Middle frontal gyrus (tissue), 1 donor: ENCODE data around the gene KRTAP19-4.
"Not testable (repeated sequence)": the region's sequence is repeated elsewhere in the genome, so short reads cannot be mapped to it uniquely, and the experiment has no call there.

Source experiments
- DNase-seq: peaks from one replicate; pipeline ENCODE4 v3.0.0-alpha.2; 2015; ENCODE audit warnings: low spot score; ENCODE audit errors: extremely low spot score

Gene KRTAP19-4, protein sequence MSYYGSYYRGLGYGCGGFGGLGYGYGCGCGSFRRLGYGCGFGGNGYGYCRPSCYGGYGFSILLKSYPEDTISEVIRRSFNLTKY

DNA sequence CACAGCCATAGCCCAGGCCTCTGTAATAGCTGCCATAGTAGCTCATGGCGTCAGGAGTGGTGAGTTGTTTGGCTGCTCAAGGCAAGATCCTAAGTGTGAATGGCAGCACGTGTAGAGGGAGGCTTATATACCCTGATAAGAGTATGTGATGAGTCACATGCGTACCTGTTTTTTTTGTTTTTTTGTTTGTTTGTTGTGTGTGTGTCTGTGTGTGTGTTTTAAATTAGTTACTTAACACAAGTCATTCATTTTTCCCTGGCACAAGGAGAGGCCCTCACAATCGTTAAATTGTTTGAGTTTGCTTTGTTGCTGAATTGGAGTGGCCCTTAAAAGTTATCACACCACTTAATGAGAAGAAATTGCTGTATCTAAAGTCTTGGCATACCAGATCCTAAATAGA lies at the start of gene KRTAP19-4:
Gene KRTAP19-4, minus strand, starts transcription at position 101 of the 400 bp plus-strand sequence. Its CDS starts 55 bp downstream, at position 46.
- DNase-seq = no peak

DNA sequence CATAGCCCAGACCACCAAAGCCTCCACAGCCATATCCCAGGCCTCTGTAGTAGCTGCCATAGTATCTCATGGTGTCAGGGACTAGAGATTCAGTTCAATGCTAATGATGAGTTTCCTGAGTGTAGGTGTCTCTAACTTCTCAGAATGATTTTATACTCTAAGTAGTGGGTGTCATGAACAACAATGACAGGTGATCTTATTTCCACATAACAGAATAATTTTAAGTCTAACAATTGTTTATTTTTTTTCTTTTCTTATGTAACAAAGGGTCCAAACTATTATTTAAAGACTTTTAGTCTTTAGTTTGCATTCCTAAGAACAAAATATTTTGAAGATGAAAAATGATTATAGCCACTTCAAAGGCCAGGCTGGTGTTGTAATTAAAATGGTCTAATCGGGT lies 44.8 kb upstream of the KRTAP19-4 start, which contains the start of gene KRTAP19-6:
Gene KRTAP19-6, minus strand, starts transcription at position 101 of the 400 bp plus-strand sequence. Its CDS starts 31 bp downstream, at position 70.
- DNase-seq = no peak

DNA sequence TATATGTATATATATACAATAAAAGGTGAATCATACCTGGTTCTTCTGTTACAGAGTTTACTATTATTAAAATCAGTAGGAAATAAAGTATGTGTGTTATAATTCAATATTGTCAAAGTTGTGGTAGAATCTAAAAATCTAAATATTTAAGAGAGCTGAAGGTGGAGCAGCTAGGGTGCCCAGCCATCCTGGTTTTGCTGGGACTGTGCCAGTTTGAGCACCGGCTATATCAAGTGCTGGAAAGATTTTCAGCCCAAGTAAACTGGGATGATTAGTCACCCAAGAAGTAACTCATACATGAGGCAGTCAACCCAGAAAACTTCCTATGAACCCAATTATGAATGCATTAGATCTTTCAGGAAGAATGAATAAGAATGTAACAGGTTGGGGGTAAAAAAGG lies 21.9 kb upstream of the KRTAP19-4 start:
- DNase-seq = no peak

DNA sequence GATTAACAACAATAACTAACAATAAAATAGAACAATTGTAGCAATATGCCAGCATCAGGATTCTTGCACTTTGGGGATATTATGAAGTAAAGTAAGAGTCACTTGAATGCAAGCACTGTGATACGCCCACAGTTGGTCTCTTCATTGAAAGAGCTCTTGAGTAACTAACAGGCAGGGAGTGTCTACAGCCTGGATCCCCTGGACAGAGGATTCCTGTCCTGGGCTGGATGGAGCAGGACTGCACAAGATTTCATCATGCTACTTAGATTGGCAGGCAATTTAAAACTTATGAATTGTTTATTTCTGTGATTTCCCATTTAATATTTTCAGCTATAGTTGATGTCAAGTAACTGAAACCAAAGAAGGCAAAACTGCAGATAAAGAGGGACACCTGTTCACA lies 18.7 kb upstream of the KRTAP19-4 start:
- no peak for DNase-seq

DNA sequence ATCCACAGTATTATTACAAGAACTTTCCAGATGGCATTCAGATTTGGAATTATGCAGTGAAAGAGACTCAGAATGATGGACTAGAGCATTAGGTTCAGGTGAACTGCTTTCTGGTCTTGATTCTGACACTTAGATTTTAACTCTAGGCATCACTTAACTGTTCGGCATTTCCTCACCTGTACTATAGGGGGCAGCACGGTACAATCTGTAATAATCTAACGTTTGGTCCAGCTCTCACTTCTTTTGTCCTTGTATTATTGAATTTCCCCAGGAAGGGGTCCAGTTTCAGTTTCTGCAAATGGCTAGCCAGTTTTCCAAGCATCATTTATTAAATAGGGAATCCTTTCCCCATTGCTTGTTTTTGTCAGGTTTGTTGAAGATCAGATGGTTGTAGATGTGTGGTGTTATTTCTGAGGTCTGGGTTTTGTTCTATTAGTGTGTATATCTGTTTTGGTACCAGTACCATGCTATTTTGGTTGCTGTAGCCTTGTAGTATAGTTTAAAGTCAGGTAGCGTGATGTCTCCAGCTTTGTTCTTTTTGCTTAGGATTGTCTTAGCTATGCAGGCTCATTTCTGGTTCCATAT lies 8.7 kb upstream of the KRTAP19-4 start:
- DNase-seq = not testable (repeated sequence)

DNA sequence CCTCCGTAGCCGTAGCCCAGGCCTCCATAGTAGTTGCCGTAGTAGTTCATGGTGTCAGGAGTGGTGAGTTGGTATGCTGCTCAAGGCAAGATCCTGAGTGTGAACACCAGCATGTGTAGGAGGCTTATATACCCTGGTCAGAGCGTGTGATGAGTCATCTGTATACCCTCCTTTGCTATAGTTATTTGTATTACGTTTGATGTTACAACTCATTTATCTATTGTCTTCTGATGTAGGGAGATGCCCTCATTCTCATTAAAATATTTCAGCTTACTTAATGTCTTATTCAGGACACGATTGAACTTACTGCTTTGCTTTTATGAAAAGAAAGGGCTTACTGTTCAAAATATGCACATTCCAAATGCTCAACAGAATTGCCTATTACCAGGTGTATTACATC lies 5.1 kb upstream of the KRTAP19-4 start, which contains the start of gene KRTAP19-5:
Gene KRTAP19-5, minus strand, starts transcription at position 101 of the 400 bp plus-strand sequence. Its CDS starts 51 bp downstream, at position 50.
- DNase-seq = no peak

DNA sequence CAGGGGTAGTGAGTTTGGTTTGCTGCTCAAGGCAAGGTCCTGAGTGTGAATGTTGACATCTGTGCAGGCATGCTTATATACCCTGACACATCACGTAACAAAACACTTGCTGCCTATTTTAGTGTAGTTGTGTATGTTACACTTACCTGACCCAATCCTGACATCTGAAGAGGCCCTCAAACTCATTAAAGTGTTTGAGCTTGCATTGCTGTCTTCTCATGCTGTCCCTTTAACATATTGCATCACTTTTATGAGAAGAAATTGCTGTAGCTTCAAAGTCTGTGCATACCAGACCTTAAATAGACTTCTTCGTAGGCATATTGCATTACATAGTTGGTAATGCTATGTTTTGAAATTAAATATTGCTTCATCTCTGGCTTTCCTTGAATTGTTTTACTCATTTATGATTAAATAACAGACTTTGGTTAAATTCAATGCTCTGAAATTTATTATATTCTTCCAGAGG lies 5.0 kb downstream of the KRTAP19-4 start, which contains the start of gene KRTAP19-3:
Gene KRTAP19-3, minus strand, starts transcription at position 51 of the 466 bp plus-strand sequence. CDS start 56 bp downstream, outside the sequence.
- no peak for DNase-seq

DNA sequence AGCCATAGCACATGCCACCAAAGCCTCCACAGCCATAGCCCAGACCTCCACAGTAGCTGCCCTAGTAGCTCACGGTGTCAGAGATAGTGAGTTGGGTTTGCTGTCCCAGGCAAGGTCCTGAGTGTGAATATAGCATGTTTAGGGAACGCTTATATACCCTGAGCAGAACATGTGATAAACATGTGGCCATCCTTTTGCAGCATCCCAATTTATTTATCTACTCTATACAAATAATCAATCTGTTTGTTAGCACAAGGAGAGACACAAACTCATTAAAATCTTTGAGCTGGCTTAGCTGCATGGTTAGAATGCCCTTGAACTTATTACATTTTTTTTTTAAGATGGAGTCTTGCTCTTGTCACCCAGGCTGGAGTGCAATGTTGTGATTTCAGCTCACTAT lies 9.6 kb downstream of the KRTAP19-4 start, which contains the start of gene KRTAP19-2:
Gene KRTAP19-2, minus strand, starts transcription at position 101 of the 400 bp plus-strand sequence. Its CDS starts 88 bp downstream, at position 13.
- DNase-seq = no peak

DNA sequence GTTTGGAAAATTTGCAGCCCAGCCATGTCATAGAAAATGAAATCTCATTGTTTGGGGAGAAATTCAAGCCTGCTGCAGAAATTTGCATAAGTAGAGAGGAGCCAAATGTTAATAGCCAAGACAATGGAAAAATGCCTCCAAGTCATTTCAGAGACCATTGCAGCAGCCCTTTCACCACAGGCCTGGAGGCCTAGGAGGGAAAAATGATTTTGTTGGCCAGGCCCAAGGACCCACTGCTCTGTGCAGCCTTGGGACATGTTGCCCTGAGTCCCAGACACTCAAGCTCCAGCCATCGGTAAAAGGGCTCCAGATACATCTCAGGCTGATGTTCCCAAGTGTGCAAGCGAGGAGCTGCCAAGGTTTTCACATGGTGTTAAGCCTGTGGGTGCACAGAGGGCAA lies 10.8 kb downstream of the KRTAP19-4 start:
- DNase-seq = no peak

DNA sequence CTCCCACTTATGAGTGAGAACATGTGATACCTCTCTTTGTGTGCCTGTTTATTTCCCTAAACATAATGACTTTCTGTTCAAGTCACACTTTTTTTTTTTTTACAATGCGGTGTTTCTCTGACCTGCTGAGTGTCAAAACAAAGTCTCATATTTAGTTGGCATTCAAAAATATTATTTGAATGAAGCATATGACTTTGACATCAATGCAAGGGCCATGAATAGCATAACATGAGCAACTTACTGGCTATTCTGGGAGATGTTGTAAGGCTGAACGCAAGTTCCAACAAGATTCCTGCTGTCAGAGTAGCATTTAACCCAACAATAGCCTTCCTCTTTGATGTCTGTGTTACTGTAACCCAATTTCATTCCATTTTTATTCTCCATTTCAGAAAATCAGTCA lies 14.8 kb downstream of the KRTAP19-4 start:
- DNase-seq = no peak

DNA sequence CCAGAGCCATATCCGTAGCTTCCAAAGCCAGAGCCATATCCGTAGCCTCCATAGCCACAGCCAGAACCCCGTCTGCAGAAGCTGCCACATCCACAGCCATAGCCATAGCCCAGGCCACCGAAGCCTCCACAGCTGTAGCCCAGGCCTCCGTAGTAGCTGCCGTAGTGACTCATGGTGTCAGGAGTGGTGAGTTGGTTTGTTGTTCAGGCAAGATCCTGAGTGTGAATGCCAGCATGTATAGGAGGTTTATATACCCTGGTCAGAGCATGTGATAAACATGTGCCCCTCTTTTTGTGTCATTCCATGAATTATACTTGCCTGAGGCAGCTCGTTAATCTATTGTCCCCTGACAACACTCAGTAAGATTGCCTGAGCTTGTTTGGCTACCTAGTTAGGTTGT lies 16.8 kb downstream of the KRTAP19-4 start, which contains the start of gene KRTAP19-1:
Gene KRTAP19-1, minus strand, starts transcription at position 223 of the 400 bp plus-strand sequence. Its CDS starts 50 bp downstream, at position 173.
- no peak for DNase-seq

DNA sequence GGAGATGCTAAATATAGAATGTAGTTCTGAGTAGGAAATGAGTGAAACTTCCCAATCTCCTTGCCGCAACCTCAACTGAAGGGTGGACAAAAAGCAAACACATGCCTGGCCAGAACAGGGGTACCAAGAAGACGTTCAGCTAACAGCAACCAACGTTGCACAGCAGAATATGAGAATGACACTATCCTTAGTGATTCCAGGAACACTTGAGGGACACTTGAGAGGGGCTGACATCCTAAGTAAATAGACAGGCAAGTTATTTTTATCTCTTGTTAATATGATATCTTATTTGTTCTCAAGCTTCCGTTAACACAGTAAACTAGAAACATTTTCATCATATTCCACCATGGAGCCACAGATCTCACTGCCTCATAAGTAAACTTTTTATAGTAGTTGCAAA lies 17.7 kb downstream of the KRTAP19-4 start:
- no peak for DNase-seq

DNA sequence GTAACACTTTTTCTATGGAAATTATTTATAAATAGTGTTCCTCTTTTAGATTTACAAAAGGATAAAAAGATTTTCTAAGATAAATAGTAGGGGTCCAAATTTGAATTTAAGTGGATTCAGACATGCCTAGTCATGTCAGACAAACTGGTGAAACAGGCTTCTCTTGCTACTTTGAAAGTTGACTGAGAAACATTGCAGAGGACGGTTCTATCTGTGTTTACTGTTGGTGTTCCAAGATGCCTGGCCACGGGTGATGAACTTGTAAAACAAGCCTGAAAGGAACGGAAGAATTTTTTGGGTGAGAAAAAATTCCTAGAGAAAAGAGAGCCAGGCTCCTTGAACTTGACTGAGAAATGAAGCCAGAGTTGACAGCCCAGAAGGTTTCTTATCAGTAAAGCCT lies 19.0 kb downstream of the KRTAP19-4 start:
- no peak for DNase-seq

DNA sequence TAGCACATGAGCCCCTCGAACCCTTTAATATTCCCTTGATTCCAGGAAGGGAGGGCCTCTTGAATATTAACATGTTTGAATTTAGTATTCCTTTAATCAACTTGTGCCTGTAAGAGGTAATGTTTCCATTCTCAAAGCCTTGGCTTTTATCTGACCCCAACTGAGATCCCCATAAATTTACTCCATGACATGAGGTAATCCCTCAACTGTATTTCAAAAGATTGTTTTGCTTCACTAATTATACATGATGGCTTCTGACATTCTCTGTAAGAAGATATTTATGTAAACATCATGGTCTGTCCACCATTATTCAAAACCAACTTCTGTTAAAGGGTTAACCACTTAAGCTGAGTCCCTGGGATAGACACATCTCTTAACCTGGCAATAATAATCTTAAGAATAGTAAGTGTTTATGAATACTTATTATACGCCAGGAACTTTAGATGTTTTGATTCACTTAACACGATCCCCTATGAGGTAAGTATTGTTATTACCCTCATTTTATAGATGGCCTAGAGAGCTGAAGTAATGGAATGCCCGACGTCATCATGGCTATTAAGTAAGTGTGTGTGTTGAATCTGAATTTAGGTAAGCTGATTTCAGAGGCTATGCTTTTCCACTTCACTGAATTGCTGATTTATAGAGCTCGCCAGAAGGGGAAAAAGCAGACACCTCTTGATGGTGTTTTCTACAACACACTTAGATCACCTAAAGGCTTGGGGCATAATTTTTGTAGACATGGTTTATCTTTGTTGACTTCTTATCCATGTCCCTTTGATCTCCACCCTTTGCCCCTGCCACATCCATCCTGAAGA lies 27.9 kb downstream of the KRTAP19-4 start:
- no peak for DNase-seq

DNA sequence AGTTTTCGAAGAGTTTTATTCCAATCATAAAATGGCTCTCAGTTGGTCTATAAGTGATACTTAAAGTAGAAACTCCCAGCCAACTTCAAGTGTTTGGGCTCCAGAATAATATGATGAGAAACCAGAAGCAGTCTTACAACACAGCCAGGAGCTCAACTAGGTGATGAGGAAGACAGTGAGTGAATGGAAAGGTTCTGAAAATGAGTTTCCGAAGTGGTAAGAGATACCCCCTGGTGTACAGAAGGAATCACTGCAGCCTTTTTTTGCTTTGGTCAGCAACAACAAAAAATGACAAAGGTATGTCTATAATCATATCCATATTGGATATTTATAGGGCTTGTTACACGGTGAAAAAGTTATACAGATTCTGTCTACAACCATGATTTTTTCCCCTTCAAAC lies 33.3 kb downstream of the KRTAP19-4 start:
- no peak for DNase-seq

DNA sequence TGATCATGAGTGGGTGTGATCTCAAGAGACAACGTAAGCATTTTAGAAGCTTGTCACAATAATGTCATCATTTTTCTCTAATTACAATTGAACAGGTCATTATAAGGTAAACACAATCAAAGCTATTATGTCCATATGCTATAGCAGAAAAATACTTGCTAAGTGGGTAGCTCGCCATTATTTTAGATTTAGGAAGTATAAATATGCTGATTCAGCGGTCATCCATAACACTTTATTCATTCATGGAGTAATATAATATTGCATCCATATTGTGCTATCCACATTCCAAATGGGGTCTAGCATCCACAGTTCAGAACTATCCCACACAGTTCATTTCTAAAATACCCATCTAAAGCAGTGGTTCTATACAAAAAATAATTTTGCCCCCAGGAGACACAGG lies 48.5 kb downstream of the KRTAP19-4 start:
- no peak for DNase-seq

DNA sequence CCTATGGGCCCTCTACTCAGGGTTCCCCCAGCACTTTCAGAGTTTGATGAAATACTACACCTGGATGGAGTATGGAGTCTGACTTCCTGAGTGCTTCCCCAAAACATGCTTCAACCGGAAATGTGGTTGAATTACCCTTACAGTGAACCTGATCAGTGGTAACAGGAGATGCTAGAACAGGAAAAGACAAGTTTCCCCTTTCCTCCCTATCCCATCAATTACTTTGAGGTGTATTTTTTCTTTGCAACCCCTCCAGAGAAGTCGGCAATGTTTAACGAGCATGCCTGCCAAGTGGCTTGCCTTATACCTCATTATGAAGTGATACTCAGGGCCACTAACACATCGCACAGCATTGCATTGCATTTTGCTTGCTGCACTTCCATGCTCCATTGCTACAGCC lies 49.9 kb downstream of the KRTAP19-4 start:
- DNase-seq = no peak
